HG02943 (cell line): Measurements from ENCODE around the gene TNFSF9.
"Not testable (repeated sequence)": the region's sequence is repeated elsewhere in the genome, so short reads cannot be mapped to it uniquely, and the experiment has no call there.

Source experiments
- ATAC-seq: cut with Tn5 transposase; IDR thresholded peaks from one replicate; pipeline ENCODE4 v1.9.1; 2021; ENCODE audit warnings: mild to moderate bottlenecking, low read depth, moderate library complexity; ENCODE audit not compliant: unreplicated experiment

The TNFSF9 gene

GRCh38 chr19:6531163-6531955 lies 533 bp downstream of the TNFSF9 start:
- no peak for ATAC-seq

GRCh38 chr19:6531956-6532243 lies 1.1 kb downstream of the TNFSF9 start:
- no peak for ATAC-seq

GRCh38 chr19:6532244-6532999 lies 1.6 kb downstream of the TNFSF9 start:
- ATAC-seq = no peak

GRCh38 chr19:6533000-6533328 lies 2.1 kb downstream of the TNFSF9 start:
- ATAC-seq = no peak

GRCh38 chr19:6533746-6534418 lies 3.1 kb downstream of the TNFSF9 start:
- ATAC-seq = no peak

GRCh38 chr19:6534451-6535093 lies 3.7 kb downstream of the TNFSF9 start:
- ATAC-seq = no peak

- no peak for ATAC-seq
These were observed 4.8 kb downstream of the TNFSF9 start for GRCh38 chr19:6535558-6536137.

GRCh38 chr19:6539514-6539913 lies 8.7 kb downstream of the TNFSF9 start:
- ATAC-seq = no peak

GRCh38 chr19:6540918-6541689 lies 10.3 kb downstream of the TNFSF9 start:
- ATAC-seq = no peak

GRCh38 chr19:6543866-6544347 lies 13.1 kb downstream of the TNFSF9 start:
- ATAC-seq = no peak

GRCh38 chr19:6550679-6551078 lies 19.9 kb downstream of the TNFSF9 start:
- ATAC-seq = not testable (repeated sequence)

- ATAC-seq = no peak
These were observed 20.3 kb downstream of the TNFSF9 start for GRCh38 chr19:6551091-6551490.

GRCh38 chr19:6551607-6552450 lies 21.0 kb downstream of the TNFSF9 start:
- no peak for ATAC-seq

- no peak for ATAC-seq
These were observed 25.2 kb downstream of the TNFSF9 start for GRCh38 chr19:6556043-6556449.

- no peak for ATAC-seq
These were observed 25.8 kb downstream of the TNFSF9 start for GRCh38 chr19:6556480-6557195.

- ATAC-seq = not testable (repeated sequence)
These were observed 31.6 kb downstream of the TNFSF9 start for GRCh38 chr19:6562437-6562836.

GRCh38 chr19:6564393-6564792 lies 33.6 kb downstream of the TNFSF9 start:
- no peak for ATAC-seq

GRCh38 chr19:6566727-6567126 lies 35.9 kb downstream of the TNFSF9 start:
- ATAC-seq = not testable (repeated sequence)
